Measurements from ENCODE around the gene RIC8A. TPM values are rescaled to one million over a fixed set of nuclear protein-coding genes. Genes with fewer than 3 reads are reported as not detected.

Gene RIC8A
- total and polyA plus RNA-seq, 2 of the 13 experiments (the other 11 are each of a cell fraction or from before 2014, with no cell fraction given) = 62.1 to 63.8 TPM

DNA sequence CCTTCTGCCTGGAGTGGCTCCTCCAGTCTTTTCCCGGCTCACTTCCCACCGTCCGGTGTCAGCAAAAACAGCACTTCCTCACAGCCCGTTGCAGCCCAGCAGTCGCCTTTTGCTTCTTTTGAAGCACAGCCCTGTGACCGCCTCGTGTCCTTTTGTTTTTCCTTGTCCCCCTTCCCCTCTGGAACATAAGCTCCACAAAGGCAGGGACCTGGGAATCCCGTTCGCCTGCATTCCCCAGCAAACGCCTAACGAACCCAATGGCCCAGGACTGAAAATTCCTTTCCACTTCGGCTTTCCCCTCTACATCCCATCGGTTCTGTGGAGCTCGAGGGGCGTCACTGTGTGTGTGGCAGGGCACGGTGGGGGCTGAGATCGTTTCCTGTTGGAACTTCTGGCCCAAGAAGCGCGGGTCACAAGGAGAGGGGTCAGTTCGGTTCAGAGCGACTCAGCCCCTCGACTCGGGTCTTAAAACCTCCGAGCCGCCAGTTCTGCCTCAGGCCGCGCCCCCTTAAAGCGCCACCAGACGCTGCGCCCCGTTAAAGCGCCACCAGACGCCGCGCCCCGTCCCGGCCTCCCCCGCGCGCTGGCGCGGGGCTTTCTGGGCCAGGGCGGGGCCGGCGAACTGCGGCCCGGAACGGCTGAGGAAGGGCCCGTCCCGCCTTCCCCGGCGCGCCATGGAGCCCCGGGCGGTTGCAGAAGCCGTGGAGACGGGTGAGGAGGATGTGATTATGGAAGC is 841 bp downstream of the RIC8A start (continued):
- no peak for TF ChIP-seq GRHL1 (CRISPR knock-in tag; conservative IDR thresholded peaks at IDR 0.05)
- TF ChIP-seq ZBTB38 (CRISPR knock-in tag; IDR thresholded peaks at IDR 0.05) = no peak
- no peak for TF ChIP-seq KLF16 (CRISPR knock-in tag; IDR thresholded peaks at IDR 0.05)
- TF ChIP-seq ZNF263 (CRISPR knock-in tag; IDR thresholded peaks at IDR 0.05) = no peak
- no peak for TF ChIP-seq ZFYVE20 (CRISPR knock-in tag; IDR thresholded peaks at IDR 0.05; ENCODE audit: borderline replicate concordance, low read depth)

- WGBS (ENCODE audit: low lambda C conversion rate) = 0% methylated on average over 2 of the region's 26 CpGs
- H2AFZ ChIP-seq (ENCODE audit: low read length) = no peak overlapping the region
- intact Hi-C loops (cut with micrococcal nuclease; ENCODE audit: unreplicated experiment) = no loop called here
- no TSS peak for BruUV-seq (replicated peaks)
- ChIA-PET CTCF (ENCODE audit: low intra/inter-chr PET ratio, low total read pairs) (no interaction called here), POLR2A (interaction anchor here (1.1 to 3.9 kb wide), 3 partner anchors 27 to 147 kb away, joined by 3 to 20 read pairs (median 4); partner anchors contain the start of gene SIRT3)
- ATAC-seq (no peak), DNase-seq (ENCODE audit: low spot score) (no peak), FAIRE-seq (no peak)
- H3K27me3 ChIP-seq (ENCODE audit: control insufficient read depth in 1 of 2, insufficient read depth in 2 of 2, low read length in 2 of 2) = no peaks in the 10 kb centered on the region; a peak in 1 of 5 replicates
- H3K9ac ChIP-seq (ENCODE audit: insufficient read depth, low read depth, low read length) = peak overlapping the region; percentile 100
- peaks cover 7% of the 10 kb centered on the region; the same call in 1 of the 2 replicates for H4K20me1 ChIP-seq (ENCODE audit: insufficient read depth, low read length)
- peak overlapping the region; percentile 97 for H3K4me2 ChIP-seq (ENCODE audit: low read depth, low read length)
- peak overlapping the region; percentile 96 for H3K27ac ChIP-seq (ENCODE audit: extremely low read length, insufficient read depth, low read length)
- H3K79me2 ChIP-seq (ENCODE audit: insufficient read depth, low read length) = peaks cover 46% of the 10 kb centered on the region
- H3K4me1 ChIP-seq (ENCODE audit: insufficient read depth, low read length) = peaks cover 36% of the 10 kb centered on the region
- in situ Hi-C loops (cut with HindIII; ENCODE audit: extremely low pct_ligation_motif_present, low pct_unique_long_range_greater_than_20kb) = no loop called here
- peak overlapping the region; percentile 75 to 90 (median 89) for H3K4me3 ChIP-seq (replicated peaks in 1 of 3; ENCODE audit: insufficient read depth in 1 of 3, low read depth in 2 of 3, low read length in 3 of 3)
- H3K9me3 ChIP-seq (ENCODE audit: low read length) = no peaks in the 10 kb centered on the region
- H3K36me3 ChIP-seq (replicated peaks in 1 of 2; ENCODE audit: control insufficient read depth in 1 of 2, insufficient read depth in 2 of 2, low read length in 2 of 2) = peaks cover 32 to 62% of the 10 kb centered on the region in 2 experiments
- no peak for TF ChIP-seq ZNF501 (CRISPR knock-in tag; IDR thresholded peaks at IDR 0.05)
- TF ChIP-seq GFI1 (CRISPR knock-in tag; IDR thresholded peaks at IDR 0.05; ENCODE audit: borderline replicate concordance) = no peak
- TF ChIP-seq HMGXB4 (CRISPR knock-in tag; IDR thresholded peaks at IDR 0.05; ENCODE audit: borderline replicate concordance in 1 of 2, low read depth in 1 of 2) = 0 out of 4 replicates have a peak, but pooled peaks of 1 of the 2 experiments have one; percentile 2
- peak; percentile 8; the same call in 1 of the 2 replicates for TF ChIP-seq ZFX (CRISPR knock-in tag; IDR thresholded peaks at IDR 0.05; ENCODE audit: low read depth)
- TF ChIP-seq, protein P1, sequence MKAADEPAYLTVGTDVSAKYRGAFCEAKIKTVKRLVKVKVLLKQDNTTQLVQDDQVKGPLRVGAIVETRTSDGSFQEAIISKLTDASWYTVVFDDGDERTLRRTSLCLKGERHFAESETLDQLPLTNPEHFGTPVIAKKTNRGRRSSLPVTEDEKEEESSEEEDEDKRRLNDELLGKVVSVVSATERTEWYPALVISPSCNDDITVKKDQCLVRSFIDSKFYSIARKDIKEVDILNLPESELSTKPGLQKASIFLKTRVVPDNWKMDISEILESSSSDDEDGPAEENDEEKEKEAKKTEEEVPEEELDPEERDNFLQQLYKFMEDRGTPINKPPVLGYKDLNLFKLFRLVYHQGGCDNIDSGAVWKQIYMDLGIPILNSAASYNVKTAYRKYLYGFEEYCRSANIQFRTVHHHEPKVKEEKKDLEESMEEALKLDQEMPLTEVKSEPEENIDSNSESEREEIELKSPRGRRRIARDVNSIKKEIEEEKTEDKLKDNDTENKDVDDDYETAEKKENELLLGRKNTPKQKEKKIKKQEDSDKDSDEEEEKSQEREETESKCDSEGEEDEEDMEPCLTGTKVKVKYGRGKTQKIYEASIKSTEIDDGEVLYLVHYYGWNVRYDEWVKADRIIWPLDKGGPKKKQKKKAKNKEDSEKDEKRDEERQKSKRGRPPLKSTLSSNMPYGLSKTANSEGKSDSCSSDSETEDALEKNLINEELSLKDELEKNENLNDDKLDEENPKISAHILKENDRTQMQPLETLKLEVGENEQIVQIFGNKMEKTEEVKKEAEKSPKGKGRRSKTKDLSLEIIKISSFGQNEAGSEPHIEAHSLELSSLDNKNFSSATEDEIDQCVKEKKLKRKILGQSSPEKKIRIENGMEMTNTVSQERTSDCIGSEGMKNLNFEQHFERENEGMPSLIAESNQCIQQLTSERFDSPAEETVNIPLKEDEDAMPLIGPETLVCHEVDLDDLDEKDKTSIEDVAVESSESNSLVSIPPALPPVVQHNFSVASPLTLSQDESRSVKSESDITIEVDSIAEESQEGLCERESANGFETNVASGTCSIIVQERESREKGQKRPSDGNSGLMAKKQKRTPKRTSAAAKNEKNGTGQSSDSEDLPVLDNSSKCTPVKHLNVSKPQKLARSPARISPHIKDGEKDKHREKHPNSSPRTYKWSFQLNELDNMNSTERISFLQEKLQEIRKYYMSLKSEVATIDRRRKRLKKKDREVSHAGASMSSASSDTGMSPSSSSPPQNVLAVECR (CRISPR knock-in tag; IDR thresholded peaks at IDR 0.05; ENCODE audit: borderline replicate concordance) = 0 out of 2 replicates have a peak, but pooled peaks have one; percentile 21
- TF ChIP-seq ATRX (CRISPR knock-in tag; IDR thresholded peaks at IDR 0.05; ENCODE audit: borderline replicate concordance) = no peak
- no peak for TF ChIP-seq HMG20B (CRISPR knock-in tag; conservative IDR thresholded peaks at IDR 0.05)
These were observed 1.4 kb downstream of the RIC8A start for GRCh38 chr11:208917-209260.
